ENCODE results near the gene CA9. TPM values are rescaled to one million over a fixed set of nuclear protein-coding genes. Genes with fewer than 3 reads are reported as not detected.

The CA9 gene
- total and polyA plus RNA-seq, 9 of the 15 experiments (the other 6 are each of a cell fraction or from before 2014, with no cell fraction given): 0.15 to 10.6 (median 0.60) TPM; not detected in 4

- TF ChIP-seq, protein P1, sequence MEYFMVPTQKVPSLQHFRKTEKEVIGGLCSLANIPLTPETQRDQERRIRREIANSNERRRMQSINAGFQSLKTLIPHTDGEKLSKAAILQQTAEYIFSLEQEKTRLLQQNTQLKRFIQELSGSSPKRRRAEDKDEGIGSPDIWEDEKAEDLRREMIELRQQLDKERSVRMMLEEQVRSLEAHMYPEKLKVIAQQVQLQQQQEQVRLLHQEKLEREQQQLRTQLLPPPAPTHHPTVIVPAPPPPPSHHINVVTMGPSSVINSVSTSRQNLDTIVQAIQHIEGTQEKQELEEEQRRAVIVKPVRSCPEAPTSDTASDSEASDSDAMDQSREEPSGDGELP (CRISPR knock-in tag; IDR thresholded peaks at IDR 0.05; ENCODE audit: borderline replicate concordance): peak; percentile 52; the same call in 1 of the 2 replicates
- TF ChIP-seq SMAD4 (CRISPR knock-in tag; conservative IDR thresholded peaks at IDR 0.05) (peak; percentile 37; the same call in 1 of the 2 replicates), POLR2A (conservative IDR thresholded peaks at IDR 0.05) (peak; percentile 82), ZNF347 (CRISPR knock-in tag; IDR thresholded peaks at IDR 0.05; ENCODE audit: low read depth) (no peak), CREB3 (tag; conservative IDR thresholded peaks at IDR 0.05; ENCODE audit: low read depth) (no peak), MNT (conservative IDR thresholded peaks at IDR 0.05) (peak in 1 of 2 experiments; percentile 67; a peak in 1 of 4 replicates), BMI1 (IDR thresholded peaks at IDR 0.05; ENCODE audit: low read length) (no peak), HDAC2 (IDR thresholded peaks at IDR 0.05) (peak; percentile 71), KAT2B (IDR thresholded peaks at IDR 0.05; ENCODE audit: low read depth, low read length) (no peak), NCOA4 (IDR thresholded peaks at IDR 0.05; ENCODE audit: partially characterized antibody) (peak; percentile 59), HNRNPK (IDR thresholded peaks at IDR 0.05; ENCODE audit: low read depth, low read length, poor library complexity, severe bottlenecking) (no peak), ETV1 (tag; conservative IDR thresholded peaks at IDR 0.05; ENCODE audit: low read depth) (peak; percentile 94), SIN3B (IDR thresholded peaks at IDR 0.05; ENCODE audit: low read depth) (no peak), SPI1 (IDR thresholded peaks at IDR 0.05; ENCODE audit: borderline replicate concordance, low read depth, low read length) (no peak), MEF2A (IDR thresholded peaks at IDR 0.05; ENCODE audit: control insufficient read depth, low read depth, low read length) (peak; percentile 89), DLX4 (CRISPR knock-in tag; IDR thresholded peaks at IDR 0.05) (no peak), NFE2 (IDR thresholded peaks at IDR 0.05; ENCODE audit: low read depth) (peak; percentile 83), HBP1 (CRISPR knock-in tag; IDR thresholded peaks at IDR 0.05) (0 out of 2 replicates have a peak, but pooled peaks have one; percentile 38)
Observed at GRCh38 chr9:35728041-35728971, 54.6 kb downstream of the CA9 start (continued).

Measured in K562 (cell line).